HS-5 (cell line): ENCODE data around the gene FPGS.
"Not testable (repeated sequence)": the region's sequence is repeated elsewhere in the genome, so short reads cannot be mapped to it uniquely, and the experiment has no call there.

Source experiments
- DNase-seq: peaks from one replicate; pipeline ENCODE4 v3.0.0-alpha.2; 2012; ENCODE audit warnings: low read depth

Gene FPGS

DNA sequence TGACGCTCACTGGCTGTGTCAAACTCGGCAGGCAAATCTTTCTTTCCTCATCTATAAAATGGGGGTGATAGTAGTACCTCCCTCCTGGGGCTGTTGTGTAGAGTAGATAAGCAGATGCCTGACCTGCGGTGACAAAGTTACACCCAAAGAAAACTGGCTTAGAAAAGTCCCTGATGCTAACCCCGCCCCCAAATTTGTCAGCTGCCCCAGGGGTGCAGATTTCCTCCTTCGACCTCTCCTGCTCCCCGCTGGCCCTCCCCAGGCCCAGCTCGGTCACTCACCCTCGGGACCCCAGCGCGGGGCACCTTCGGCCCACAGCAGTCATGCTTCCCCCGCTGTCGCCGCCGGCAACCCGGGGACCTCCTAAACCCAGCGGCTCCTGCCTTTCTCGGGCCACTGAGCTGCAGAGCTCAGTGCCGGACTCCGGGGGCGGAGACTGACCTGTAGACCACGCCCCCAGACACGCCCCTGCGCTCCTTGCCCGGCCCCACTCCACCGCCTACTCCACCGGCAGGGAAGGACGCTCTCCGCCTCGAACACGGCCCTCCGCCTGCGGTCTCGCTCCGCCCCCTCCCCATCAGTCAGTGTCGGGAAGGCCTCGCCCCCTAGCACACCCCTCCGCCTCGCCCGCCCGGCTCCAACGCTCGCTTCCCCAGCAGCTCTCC lies 31.6 kb upstream of the FPGS start:
- peak; percentile 79 for DNase-seq

DNA sequence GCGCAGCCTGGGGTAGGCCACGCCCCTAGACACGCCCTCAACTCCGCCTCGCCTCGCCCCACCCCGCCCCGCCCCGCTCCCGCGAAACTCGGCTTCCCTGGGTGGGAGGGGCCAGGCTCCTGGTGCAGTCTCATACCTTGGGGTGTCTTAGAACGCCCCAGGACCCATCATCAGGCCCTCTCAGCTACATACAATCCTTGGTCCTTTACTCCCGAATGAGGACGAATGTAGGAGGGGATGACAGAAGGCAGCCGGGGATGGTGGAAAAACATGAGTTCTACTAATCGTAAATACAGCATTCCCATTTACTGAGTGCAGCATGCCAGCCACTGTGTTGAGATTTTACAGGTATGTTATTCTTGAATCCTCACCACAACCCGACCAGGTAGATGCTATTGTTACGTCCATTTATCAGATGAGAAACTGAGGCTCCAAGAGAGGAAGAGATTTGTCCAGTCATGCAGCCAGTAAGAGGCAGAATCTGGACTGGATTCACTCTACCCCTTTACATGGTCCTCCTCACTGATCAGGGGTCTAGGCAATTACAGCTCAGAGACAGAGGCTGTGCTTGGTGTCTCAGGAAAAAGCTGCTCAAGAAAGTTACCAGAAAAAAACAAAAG lies 31.0 kb upstream of the FPGS start:
- DNase-seq: no peak

DNA sequence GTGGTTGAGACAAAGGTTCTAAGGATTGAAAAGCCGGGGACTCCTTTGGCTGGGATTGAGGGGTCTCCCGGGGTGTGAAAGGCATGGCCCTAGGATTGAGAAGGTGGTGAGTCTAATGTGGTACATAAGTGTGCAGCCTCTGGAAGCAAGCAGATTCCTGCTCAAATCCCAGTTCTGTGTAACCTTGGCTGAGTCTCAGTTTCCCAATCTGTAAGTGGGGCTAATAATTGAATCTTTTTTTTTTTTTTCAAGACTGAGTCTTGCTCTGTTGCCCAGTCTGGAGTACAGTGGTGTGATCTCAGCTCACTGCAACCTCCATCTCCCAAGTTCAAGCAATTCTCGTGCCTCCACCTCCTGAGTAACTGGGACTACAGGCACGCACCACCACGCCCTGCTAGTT lies 30.1 kb upstream of the FPGS start:
- DNase-seq: no peak

DNA sequence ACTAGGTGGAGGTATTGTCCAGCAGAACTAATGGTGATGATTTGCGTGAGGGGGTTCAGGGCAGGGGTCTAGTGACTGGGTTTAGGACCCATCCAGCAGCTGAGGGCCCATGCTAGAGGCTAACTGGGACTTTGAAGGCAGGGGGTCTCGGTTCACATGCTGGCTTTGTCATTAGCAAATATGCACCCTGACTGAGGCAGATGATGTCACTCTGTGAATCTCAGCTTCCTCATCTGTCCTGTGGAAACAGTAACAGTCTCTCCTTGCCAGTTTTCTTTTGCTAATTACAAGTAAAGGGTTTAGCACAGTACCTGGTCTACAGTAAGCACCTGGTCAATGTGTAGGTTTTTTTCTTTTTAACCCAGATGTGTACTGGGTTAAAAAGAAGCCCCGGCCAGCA lies 29.4 kb upstream of the FPGS start:
- no peak for DNase-seq

DNA sequence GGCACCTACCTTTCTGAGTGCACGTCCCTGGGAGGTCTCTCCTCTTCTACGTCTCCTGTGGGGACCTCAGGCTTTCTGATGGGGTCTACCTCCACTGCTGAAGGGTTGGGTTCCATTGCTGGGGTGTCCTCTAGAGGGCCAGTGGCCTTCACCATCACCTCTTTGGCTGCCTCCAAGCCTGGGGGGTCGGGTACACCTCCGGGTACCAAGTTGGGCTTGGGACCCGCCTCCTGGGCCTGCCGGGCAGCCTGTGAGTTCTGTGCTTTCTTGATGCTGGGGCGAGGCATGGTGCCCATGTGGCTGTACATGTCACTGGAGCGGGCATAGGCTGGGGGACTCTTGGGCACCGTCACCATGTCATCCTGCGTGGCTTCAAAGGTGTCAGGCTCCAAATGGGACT lies 28.7 kb upstream of the FPGS start:
- DNase-seq: no peak

DNA sequence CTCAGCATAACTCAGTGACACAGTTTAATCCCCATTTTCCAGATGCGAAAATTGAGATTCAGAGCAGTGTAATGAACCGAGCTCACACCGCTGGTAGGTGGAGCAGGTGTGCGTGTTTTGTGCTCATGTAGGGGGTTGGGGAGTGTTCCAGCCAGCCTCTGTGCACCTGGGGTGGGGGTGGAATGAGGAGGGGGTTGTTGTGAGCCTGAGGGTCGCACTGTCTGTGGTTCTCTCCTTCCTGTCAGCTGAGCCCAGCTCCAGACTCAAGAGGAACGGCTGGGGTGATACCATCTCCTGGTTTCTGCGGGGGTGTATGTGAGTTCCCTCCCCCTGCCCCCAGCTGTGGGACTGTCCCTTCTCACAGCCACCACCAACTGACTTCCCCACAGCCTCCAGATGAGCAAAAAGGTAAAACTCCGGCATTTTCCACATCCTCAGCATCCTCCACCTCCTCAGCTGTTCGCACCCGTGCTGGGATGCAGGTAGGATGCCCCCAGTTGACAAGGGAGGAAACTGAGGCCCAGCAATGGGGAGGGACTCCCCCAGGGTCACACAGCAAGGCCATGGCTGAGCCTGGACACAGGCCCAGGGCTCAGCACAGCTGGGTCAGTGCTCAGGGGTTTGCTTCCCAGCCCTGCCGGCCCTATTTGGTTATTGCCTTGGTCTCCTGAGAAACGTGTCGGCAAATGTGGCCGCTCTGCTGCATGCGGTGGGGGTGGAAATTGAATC lies 26.3 kb upstream of the FPGS start:
- no peak for DNase-seq

DNA sequence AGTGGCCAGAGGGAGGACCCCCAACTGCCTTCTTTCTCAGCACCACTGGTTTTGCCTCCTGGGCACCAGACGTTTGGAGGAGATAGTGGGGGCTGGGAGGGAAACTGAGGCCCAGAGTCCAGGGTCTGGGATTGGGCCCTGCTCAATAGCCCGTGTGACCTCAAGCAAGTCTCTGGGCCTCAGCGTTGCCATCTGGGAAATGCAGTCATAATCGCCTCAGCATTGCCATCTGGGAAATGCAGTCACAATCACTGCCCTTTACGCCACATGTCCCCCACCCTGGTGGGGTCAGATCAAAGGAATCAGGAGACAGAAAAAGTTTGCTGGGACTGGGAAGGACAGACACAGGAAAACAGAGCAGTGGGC lies 25.8 kb upstream of the FPGS start:
- DNase-seq: no peak

DNA sequence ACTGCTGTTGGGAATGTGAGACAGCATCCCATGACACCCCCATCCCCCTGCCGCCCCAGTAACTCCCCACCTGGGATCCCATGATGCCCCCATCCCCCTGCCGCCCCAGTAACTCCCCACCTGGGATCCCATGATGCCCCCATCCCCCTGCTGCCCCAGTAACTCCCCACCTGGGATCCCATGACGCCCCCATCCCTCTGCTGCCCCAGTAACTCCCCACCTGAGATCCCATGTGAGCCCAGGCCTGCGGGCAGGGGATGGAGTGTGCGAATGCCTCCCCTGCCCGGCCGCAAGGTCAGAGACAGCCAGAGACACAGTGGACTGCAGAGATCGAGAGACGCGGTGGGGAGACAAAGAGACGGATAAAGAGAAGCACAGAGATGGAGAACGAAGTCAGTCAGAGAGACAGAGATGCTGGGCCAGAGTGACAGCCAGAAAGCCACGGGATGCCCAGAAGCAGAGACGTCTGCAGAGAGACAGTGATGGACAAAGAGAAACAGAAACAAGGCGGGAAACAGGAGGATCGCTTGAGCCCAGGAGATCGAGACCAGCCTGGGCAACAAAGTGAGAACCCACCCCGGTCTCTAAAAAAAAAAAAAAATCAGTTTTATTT lies 25.2 kb upstream of the FPGS start:
- no peak for DNase-seq

DNA sequence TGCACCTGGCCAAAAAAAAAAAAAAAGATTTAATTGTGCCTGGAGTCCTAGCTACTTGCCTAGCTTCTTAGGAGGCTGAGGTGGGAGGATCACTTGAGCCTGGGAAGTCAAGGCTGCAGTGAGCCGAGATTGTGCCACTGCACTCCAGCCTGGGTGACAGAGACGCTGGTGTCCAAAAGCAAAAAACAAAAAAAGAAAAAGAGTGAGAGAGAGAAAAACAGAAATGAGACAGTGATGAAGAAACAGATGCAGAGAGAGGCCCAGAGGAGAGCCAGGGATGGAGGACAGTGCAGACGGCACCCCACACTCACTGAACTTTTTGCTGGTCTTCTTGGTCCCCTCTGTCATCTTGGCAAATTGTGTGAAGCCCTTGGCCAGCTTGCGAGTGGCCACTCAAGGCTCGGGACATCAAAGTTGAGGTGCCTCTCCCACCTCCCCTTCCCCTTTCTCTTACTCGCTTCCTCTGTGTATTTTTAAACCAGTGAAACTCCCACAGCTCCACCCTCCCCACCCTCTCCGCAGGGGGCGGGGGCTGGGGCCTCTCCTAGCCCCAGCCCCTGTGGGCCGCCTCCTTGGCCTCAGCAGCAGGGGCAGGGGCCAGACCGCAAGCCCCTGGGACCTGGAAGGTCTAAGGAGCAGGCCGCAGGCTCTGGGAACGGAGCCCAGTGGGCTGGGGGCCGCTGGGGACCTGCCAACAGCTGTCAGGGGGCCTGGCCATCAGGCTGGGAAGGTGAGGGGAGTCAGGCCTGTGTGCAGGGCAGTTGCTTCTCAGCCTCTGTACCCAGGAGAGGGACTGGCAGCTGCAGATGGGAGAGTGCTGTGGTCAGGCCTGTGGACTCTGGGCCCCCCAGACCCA lies 24.2 kb upstream of the FPGS start, which contains the start of gene SH2D3C:
TSS of gene SH2D3C (minus strand) at position 387 of the 856 bp plus-strand sequence. CDS start at position 348, 39 bp downstream.
- no peak for DNase-seq

DNA sequence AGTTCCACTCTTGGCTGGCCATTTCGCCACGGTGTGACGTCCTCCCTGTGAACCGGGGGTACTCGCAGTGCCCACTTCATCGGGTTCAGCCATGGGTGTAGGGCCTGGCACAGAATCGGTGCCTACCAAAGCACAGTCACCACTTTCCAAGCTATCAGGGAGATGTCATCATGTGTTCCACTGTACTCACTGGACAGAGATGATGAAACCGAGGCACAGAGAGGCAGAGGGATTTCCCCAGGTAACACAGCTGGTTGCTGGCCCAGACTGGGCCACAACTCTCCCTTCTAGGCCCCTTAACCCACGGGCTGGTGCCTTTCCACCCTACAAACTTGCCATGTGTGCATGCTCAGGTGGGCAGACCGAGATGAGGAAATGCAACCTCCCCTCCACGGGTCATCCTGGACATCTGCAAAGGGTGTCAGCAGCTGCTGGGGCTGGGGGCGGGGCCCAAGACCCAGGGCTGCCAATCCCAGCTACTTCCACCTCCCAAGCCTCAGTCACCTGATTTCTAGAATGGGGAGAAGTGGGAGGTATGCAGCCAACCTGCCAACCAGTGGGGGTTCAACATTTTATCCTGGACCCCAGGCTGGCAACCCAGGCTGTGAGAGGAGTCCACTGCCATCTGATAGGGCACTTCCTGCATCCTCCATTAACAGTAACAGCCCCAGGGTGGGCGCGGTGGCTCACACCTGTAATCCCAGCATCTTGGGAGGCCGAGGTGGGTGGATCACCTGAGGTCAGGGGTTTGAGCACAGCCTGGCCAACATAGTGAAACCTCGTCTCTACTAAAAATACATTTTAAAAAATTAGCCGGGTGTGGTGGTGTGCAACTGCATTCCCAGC lies 23.3 kb upstream of the FPGS start:
- no peak for DNase-seq

DNA sequence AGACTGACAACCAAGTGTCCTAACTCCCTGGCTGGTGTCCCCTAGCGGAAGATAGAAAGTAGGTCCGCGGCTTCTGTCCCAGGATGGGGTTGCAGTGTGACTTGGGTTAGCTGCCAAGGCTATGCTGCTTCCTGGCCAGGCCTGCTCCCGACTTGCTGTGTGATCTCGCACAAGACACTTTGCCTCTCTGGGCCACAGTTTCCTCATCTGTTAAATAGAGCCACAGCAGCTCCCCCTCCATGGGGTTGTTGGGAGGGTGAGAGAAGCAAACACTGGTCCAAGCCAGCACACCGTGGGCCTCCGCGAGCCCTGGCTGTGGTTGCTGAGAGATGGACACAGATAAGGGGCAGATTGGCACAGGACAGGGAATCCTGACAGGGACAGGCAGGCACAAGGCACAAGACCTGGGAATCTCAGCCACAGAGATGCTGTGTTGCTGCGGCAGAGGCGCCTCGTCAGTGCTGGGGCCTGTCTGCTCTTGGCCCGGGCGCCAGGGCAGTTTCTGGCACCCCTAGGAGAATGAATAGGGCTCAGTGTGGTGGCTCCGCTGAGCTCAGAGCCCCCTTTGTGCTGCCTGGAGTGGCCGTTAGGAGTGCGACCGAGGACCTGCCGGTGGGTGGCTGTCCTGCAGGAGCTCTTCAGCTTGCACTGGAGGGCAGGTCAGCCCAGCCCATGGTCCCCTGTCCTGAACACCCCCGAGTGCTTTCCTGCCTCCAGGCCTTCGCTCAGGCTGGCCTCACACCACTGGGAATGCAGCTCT lies 22.4 kb upstream of the FPGS start:
- DNase-seq: no peak

DNA sequence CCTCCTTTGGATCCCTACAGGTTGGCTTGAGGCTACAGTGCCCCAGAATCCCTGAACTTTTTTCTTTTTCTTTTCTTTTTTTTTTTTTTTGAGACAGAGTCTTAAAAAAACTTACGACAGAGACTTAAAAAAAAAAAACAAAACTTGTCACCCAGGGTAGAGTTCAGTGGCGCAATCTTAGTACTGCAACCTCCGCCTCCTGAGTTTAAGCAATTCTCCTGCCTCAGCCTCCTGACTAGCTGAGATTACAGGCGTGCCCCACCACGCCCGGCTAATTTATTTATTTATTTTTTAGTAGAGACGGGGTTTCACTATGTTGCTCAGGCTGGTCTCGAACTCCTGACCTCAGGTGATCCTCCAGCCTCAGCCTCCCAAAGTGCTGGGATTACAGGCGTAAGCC lies 21.8 kb upstream of the FPGS start:
- not testable (repeated sequence) for DNase-seq

DNA sequence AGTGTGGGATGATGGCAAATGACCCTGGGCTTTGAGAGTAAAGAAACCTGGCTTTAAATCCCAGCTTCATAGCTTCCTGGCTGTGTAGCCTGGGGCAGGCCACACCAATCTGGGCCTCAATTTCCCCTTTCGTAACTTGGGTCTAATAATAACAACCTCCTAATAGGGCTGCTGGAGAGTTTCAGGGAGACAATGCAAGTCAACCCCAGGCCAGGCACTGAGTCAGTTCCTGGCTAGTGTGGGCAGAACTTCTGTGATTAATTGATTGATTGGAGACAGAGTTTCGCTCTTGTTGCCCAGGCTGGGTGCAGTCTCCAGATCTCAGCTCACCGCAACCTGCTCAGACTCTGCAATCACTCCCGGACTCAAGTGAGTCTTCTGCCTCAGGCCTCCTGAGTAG lies 20.9 kb upstream of the FPGS start:
- DNase-seq: no peak

DNA sequence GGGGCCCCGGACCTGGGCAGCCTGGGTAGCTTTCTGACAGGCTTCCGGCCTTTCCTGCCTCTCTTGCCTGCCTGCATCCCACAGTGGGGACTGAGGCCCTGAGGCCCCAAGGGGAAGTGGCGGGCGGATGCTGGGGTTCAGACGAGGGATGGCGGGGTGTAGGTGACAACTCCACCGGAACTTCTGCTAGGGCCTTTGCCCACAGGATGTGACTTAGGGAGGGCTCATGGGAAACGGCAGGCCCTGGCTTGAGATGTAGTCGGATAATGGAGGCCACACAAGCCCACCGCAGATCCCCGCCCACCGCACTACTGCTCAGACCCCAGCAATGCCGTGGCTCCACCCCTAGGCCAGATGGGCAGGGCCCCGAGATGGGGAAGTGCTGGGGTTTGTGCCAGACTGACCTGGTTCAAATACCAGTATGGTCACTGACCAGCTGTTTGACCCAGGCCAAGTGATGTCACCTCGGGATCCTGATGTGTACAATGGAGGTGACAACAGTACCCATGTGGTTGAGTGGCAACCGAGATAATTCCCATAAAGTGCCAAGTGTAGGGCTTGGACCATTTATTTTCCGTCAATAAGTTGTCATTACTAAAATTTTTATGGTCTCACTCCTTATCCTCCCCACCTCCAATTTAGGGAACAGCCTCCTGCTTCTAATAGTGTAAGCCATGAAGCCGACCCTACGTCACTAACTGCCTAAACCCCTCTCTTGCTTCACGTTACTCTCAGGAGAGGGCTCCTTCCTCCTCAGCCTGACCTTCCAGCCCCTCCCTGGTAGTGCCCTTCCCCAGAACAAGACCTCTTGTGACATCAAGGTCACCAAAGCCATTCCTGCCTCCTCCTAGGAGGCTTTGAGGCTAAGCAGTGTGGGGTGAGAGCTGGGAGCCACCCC lies 19.3 kb upstream of the FPGS start:
- no peak for DNase-seq

DNA sequence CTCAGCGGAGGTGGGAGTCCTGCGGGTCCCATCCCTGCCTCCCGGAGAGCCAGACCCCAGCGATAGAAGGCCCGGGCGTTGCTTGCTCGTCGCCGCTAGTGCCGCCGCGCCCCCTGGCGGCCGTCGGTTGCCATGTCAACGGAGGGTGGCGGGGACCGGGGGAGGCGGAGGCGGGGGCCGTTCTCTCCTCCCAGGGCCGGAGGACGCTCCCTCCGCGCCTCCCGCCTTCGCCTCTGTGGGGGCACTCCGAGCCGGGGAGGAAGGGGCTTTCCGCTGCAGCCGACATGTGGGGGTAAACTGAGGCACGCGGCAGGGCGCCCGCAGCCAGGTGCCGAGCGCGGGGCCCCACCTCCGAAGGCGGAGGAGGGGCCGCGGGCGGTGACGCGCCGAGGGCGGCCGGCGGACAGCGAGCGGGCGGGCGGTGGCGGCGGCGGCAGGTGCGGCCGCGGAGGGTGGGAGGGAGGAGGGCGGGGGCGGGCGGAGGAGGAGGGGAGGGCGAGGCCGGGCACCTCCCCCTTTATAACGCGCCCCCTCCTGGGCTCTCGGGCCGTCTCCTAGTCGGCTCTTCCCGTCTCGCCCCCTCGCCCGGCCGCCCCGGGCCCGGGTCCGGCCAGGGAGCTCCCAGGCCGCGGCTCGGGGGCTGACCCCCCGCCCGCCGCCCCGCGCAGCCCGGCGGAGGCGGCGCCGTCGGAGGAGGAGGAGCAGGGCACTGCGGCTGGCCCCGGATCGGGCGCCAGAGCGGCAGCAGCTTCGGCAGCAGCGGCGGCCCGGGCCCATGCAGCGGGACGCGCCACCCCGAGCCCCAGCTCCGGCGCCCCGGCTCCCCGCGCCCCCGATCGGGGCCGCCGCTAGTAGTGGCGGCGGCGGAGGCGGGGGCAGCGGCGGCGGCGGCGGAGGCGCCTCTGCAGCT lies 17.4 kb upstream of the FPGS start:
- peak; percentile 23 for DNase-seq

DNA sequence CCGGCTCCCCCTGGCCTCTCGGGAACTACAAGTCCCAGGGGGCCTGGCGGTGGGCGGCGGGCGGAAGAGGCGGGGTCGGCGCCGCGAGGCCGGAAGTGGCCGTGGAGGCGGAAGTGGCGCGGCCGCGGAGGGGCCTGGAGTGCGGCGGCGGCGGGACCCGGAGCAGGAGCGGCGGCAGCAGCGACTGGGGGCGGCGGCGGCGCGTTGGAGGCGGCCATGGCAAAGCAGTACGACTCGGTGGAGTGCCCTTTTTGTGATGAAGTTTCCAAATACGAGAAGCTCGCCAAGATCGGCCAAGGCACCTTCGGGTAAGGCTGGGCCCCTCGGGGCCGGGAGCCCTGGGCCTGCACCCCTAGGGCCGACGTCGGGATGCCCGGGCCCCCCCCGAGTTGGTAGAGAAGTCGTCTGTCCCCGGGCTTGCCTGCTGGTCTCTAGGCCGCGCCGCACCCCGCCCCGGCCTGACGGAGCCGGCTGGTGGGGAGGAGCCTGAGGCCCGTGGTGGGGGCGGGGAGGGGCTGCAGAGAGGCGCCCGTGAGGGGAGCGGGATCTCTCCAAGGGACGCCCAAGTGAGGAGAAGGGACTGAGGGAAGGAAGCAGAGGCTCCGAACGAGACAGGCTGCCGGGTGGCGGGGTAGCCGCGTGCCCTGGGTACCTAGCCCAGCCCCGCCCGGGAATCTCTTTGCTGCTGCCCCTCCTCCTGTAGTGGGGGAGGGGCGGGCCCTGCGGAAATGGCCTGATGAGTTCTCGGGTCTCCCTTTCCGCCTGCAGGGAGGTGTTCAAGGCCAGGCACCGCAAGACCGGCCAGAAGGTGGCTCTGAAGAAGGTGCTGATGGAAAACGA lies 16.5 kb upstream of the FPGS start, which contains the start of gene CDK9:
TSS of gene CDK9 (plus strand) at position 102 of the 840 bp plus-strand sequence. CDS start at position 217, 115 bp downstream.
- peak; percentile 33 for DNase-seq

DNA sequence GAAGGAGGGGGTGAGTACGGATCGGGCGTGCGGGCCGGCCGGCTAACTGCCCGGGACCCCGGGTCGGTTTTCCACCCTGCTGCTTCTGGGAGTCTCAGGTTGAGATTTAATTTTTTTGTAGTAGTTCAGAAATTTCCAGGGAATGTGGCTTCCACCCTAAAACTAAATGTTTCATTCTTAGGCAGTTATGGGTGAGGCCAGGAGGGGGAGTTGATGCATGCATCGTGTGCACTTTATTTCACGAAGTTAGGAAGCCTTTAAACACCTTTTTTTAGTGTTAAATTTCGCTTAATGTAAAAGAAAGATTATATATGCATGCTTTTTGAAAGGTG lies 15.9 kb upstream of the FPGS start:
- DNase-seq: no peak
